ENCODE results near the gene VGLL1. TPM values are rescaled to one million over a fixed set of nuclear protein-coding genes. Genes with fewer than 3 reads are reported as not detected.

VGLL1 gene
- total RNA-seq, 1 donor from 2014 or later, result 1.3 TPM

DNA sequence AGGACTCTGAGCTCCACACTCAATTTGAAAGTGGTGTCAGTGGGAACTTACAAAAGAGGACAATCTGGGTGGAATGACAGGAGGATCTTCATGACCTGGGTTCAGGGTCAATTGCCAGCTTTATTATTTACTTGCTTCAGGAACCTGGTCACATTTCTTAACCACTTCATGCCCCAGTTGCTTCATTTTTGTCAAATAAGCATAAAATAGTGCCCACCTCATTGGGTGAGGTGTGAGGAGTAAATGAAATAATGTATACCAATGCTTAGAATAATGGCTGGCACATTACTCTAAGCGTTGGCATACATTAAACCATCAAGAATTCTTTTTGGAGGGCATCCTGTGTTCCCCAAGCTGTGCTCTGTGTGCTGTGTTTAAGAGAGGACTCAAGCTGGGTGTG lies 19.4 kb downstream of the VGLL1 start:
- Histone ChIP-seq H3K9ac (ENCODE audit: low read length) (no peak overlapping the region), H4K20me1 (ENCODE audit: insufficient read depth, low read length) (no peaks in the 10 kb centered on the region), H3K4me1 (ENCODE audit: insufficient read depth, low read length) (no peaks in the 10 kb centered on the region), H3K79me2 (ENCODE audit: insufficient read depth, low read length) (no peaks in the 10 kb centered on the region), H3K4me3 (ENCODE audit: insufficient read depth, low read depth, low read length) (no peak overlapping the region), H3K27ac (ENCODE audit: low read depth, low read length) (no peak overlapping the region), H3K4me2 (ENCODE audit: low read length) (no peak overlapping the region), H3K27me3 (ENCODE audit: insufficient read depth, low read length) (no peaks in the 10 kb centered on the region), H2AFZ (ENCODE audit: low read depth, low read length) (no peak overlapping the region), H3K36me3 (ENCODE audit: insufficient read depth, low read length) (no peaks in the 10 kb centered on the region), H3K9me3 (ENCODE audit: insufficient read depth, low read depth, low read length) (no peaks in the 10 kb centered on the region)
- H3K4me1 Mint-ChIP-seq (ENCODE audit: low read depth, unreplicated experiment), result no peaks in the 10 kb centered on the region
- DNase-seq (ENCODE audit: low read depth) (no peak), FAIRE-seq (no peak)
- no peaks in the 10 kb centered on the region for H3K36me3 Mint-ChIP-seq (ENCODE audit: low read depth, unreplicated experiment)
- no peaks in the 10 kb centered on the region for H3K27me3 Mint-ChIP-seq (ENCODE audit: low read depth, unreplicated experiment)
- H3K9me3 Mint-ChIP-seq (ENCODE audit: unreplicated experiment), result no peaks in the 10 kb centered on the region
- no peak overlapping the region for H3K27ac Mint-ChIP-seq (ENCODE audit: unreplicated experiment)
- no peak overlapping the region for H3K4me3 Mint-ChIP-seq (ENCODE audit: unreplicated experiment)
- TF ChIP-seq EZH2 (IDR thresholded peaks at IDR 0.05; ENCODE audit: insufficient read depth, low read length), result no peak
- TF ChIP-seq, protein P1, sequence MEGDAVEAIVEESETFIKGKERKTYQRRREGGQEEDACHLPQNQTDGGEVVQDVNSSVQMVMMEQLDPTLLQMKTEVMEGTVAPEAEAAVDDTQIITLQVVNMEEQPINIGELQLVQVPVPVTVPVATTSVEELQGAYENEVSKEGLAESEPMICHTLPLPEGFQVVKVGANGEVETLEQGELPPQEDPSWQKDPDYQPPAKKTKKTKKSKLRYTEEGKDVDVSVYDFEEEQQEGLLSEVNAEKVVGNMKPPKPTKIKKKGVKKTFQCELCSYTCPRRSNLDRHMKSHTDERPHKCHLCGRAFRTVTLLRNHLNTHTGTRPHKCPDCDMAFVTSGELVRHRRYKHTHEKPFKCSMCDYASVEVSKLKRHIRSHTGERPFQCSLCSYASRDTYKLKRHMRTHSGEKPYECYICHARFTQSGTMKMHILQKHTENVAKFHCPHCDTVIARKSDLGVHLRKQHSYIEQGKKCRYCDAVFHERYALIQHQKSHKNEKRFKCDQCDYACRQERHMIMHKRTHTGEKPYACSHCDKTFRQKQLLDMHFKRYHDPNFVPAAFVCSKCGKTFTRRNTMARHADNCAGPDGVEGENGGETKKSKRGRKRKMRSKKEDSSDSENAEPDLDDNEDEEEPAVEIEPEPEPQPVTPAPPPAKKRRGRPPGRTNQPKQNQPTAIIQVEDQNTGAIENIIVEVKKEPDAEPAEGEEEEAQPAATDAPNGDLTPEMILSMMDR (IDR thresholded peaks at IDR 0.05; ENCODE audit: insufficient read depth, low read depth, low read length), result no peak

GRCh38 chrX:136555694-136556093 lies 23.7 kb downstream of the VGLL1 start:
- Histone ChIP-seq H4K20me1 (ENCODE audit: insufficient read depth, low read length) (no peaks in the 10 kb centered on the region), H3K27ac (ENCODE audit: low read depth, low read length) (no peak overlapping the region), H3K4me2 (ENCODE audit: low read length) (no peak overlapping the region), H3K4me3 (ENCODE audit: insufficient read depth, low read depth, low read length) (no peak overlapping the region), H3K4me1 (ENCODE audit: insufficient read depth, low read length) (no peaks in the 10 kb centered on the region), H3K36me3 (ENCODE audit: insufficient read depth, low read length) (no peaks in the 10 kb centered on the region), H2AFZ (ENCODE audit: low read depth, low read length) (no peak overlapping the region), H3K27me3 (ENCODE audit: insufficient read depth, low read length) (no peaks in the 10 kb centered on the region), H3K79me2 (ENCODE audit: insufficient read depth, low read length) (no peaks in the 10 kb centered on the region), H3K9me3 (ENCODE audit: insufficient read depth, low read depth, low read length) (no peaks in the 10 kb centered on the region), H3K9ac (ENCODE audit: low read length) (no peak overlapping the region)
- no peak overlapping the region for H3K4me3 Mint-ChIP-seq (ENCODE audit: unreplicated experiment)
- no peaks in the 10 kb centered on the region for H3K27me3 Mint-ChIP-seq (ENCODE audit: low read depth, unreplicated experiment)
- no peak overlapping the region for H3K27ac Mint-ChIP-seq (ENCODE audit: unreplicated experiment)
- H3K36me3 Mint-ChIP-seq (ENCODE audit: low read depth, unreplicated experiment), result no peaks in the 10 kb centered on the region
- FAIRE-seq, result peak; percentile 64
- no peaks in the 10 kb centered on the region for H3K9me3 Mint-ChIP-seq (ENCODE audit: unreplicated experiment)
- TF ChIP-seq, protein P1 (IDR thresholded peaks at IDR 0.05; ENCODE audit: insufficient read depth, low read depth, low read length), result no peak
- TF ChIP-seq EZH2 (IDR thresholded peaks at IDR 0.05; ENCODE audit: insufficient read depth, low read length), result no peak
- no peak for DNase-seq (ENCODE audit: low read depth)
- no peaks in the 10 kb centered on the region for H3K4me1 Mint-ChIP-seq (ENCODE audit: low read depth, unreplicated experiment)

DNA sequence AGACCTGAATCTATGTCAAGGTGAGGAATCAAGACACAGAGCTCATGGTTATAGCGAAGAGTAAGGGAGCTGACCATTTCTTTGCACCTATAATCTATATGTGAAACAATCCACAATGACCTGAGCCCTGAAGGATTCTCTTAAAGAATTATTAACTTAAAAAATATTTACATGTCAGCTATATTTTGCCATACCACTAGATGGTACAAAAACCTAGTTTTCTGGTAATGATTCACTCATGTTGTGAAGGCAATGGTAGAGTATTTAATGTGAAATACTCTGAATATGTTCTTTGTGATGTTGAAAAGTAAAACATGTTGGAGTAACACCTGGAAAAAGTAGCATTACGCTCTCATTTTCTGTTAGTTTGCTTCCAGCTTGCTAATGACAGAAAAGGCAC lies 40.0 kb downstream of the VGLL1 start:
- Mint-ChIP-seq H3K36me3 (ENCODE audit: low read depth, unreplicated experiment) (no peaks in the 10 kb centered on the region), H3K27ac (ENCODE audit: unreplicated experiment) (no peak overlapping the region), H3K4me3 (ENCODE audit: unreplicated experiment) (no peak overlapping the region), H3K27me3 (ENCODE audit: low read depth, unreplicated experiment) (no peaks in the 10 kb centered on the region), H3K9me3 (ENCODE audit: unreplicated experiment) (no peaks in the 10 kb centered on the region), H3K4me1 (ENCODE audit: low read depth, unreplicated experiment) (no peaks in the 10 kb centered on the region)
- Histone ChIP-seq H3K9ac (ENCODE audit: low read length) (no peak overlapping the region), H3K36me3 (ENCODE audit: insufficient read depth, low read length) (no peaks in the 10 kb centered on the region), H3K4me3 (ENCODE audit: insufficient read depth, low read depth, low read length) (no peak overlapping the region), H3K9me3 (ENCODE audit: insufficient read depth, low read depth, low read length) (no peaks in the 10 kb centered on the region), H3K4me1 (ENCODE audit: insufficient read depth, low read length) (no peaks in the 10 kb centered on the region), H3K27me3 (ENCODE audit: insufficient read depth, low read length) (no peaks in the 10 kb centered on the region), H2AFZ (ENCODE audit: low read depth, low read length) (no peak overlapping the region), H4K20me1 (ENCODE audit: insufficient read depth, low read length) (no peaks in the 10 kb centered on the region), H3K79me2 (ENCODE audit: insufficient read depth, low read length) (no peaks in the 10 kb centered on the region), H3K4me2 (ENCODE audit: low read length) (no peak overlapping the region), H3K27ac (ENCODE audit: low read depth, low read length) (no peak overlapping the region)
- FAIRE-seq (peak; percentile 78), DNase-seq (ENCODE audit: low read depth) (no peak)
- TF ChIP-seq, protein P1 (IDR thresholded peaks at IDR 0.05; ENCODE audit: insufficient read depth, low read depth, low read length), result no peak
- TF ChIP-seq EZH2 (IDR thresholded peaks at IDR 0.05; ENCODE audit: insufficient read depth, low read length), result no peak

All from astrocyte (in vitro differentiated cells and primary cell).